Activated CD8-positive, alpha-beta memory T cell treated with anti-CD3 and anti-CD28 coated beads, Interleukin-2, amount 10 ng/mL, durations not matched to agents 7 days and 5 days (primary cell): Measurements from ENCODE around the gene CRKL. TPM values are rescaled to one million over a fixed set of nuclear protein-coding genes. Genes with fewer than 3 reads are reported as not detected.

ENCODE experiments used
- ATAC-seq: fragments of 150-1000 bp; cut with Tn5 transposase; one replicate; pipeline ENCODE4 v1.10.0; 2021; ENCODE audit warnings: moderate library complexity
- CTCF ChIA-PET: fragments of 350-600 bp; sonication (Branson Sonifier 250); formaldehyde crosslinking; loops from one replicate; lab custom pipeline; 2021; ENCODE audit warnings: antibody characterized with exemption; lab: Charles Lee
- DNase-seq: peaks from one replicate; pipeline ENCODE4 v3.0.0-alpha.2; 2020
- H3K27ac Mint-ChIP-seq: one replicate; pipeline ENCODE4 v1.8.0; 2021; ENCODE audit warnings: mild to moderate bottlenecking, mixed read lengths
- H3K27me3 Mint-ChIP-seq: one replicate; pipeline ENCODE4 v1.8.0; 2021; ENCODE audit warnings: mixed read lengths
- H3K36me3 Mint-ChIP-seq: one replicate; pipeline ENCODE4 v1.8.0; 2021; ENCODE audit warnings: mild to moderate bottlenecking, mixed read lengths
- H3K4me1 Mint-ChIP-seq: one replicate; pipeline ENCODE4 v1.8.0; 2021; ENCODE audit warnings: mixed read lengths
- H3K4me3 Mint-ChIP-seq: one replicate; pipeline ENCODE4 v1.8.0; 2021; ENCODE audit warnings: mild to moderate bottlenecking, moderate library complexity, mixed read lengths
- H3K9me3 Mint-ChIP-seq: one replicate; pipeline ENCODE4 v1.8.0; 2022; ENCODE audit warnings: low read depth, mixed read lengths
- total RNA-seq, 2 experiments: library from RNA; stranded (reverse); gene quantifications; one replicate each; pipeline ENCODE4 v1.2.3, GENCODE V29; 2021

Gene CRKL
- total RNA-seq, 2 experiments from 2014 or later = 89.5 to 90.8 TPM

- H3K9me3 Mint-ChIP-seq = no peaks in the 10 kb centered on the region
- DNase-seq (no peak), ATAC-seq (no peak)
- no peak overlapping the region for H3K4me3 Mint-ChIP-seq
- CTCF ChIA-PET = interaction anchor here (1.1 kb wide), 1 partner anchor 11 kb away, joined by 3 read pairs; the partner anchor contains the start of gene THAP7
- H3K27ac Mint-ChIP-seq = no peak overlapping the region
- peaks cover 11% of the 10 kb centered on the region for H3K4me1 Mint-ChIP-seq
- no peaks in the 10 kb centered on the region for H3K27me3 Mint-ChIP-seq
- peaks cover 9% of the 10 kb centered on the region for H3K36me3 Mint-ChIP-seq
Observed at GRCh38 chr22:20991252-20992055, 74.2 kb downstream of the CRKL start.

- Mint-ChIP-seq H3K27me3 (no peaks in the 10 kb centered on the region), H3K36me3 (peaks cover 7% of the 10 kb centered on the region), H3K4me3 (no peak overlapping the region), H3K27ac (no peak overlapping the region), H3K4me1 (peaks cover 11% of the 10 kb centered on the region), H3K9me3 (no peaks in the 10 kb centered on the region)
- CTCF ChIA-PET = no interaction called here
- ATAC-seq (no peak), DNase-seq (no peak)
Observed at GRCh38 chr22:20992056-20992442, 74.8 kb downstream of the CRKL start.

- Mint-ChIP-seq H3K36me3 (peaks cover 3% of the 10 kb centered on the region), H3K27ac (no peak overlapping the region), H3K4me3 (no peak overlapping the region), H3K4me1 (peaks cover 11% of the 10 kb centered on the region), H3K27me3 (no peaks in the 10 kb centered on the region), H3K9me3 (no peaks in the 10 kb centered on the region)
- DNase-seq = no peak
- no peak for ATAC-seq
- CTCF ChIA-PET = no interaction called here
Observed at GRCh38 chr22:20992456-20993303, 75.5 kb downstream of the CRKL start.

- DNase-seq (no peak), ATAC-seq (no peak)
- Mint-ChIP-seq H3K36me3 (no peaks in the 10 kb centered on the region), H3K27ac (no peak overlapping the region), H3K27me3 (no peaks in the 10 kb centered on the region), H3K4me3 (no peak overlapping the region), H3K4me1 (peaks cover 11% of the 10 kb centered on the region), H3K9me3 (no peaks in the 10 kb centered on the region)
- CTCF ChIA-PET = no interaction called here
Observed at GRCh38 chr22:20993304-20994127, 76.3 kb downstream of the CRKL start.

GRCh38 chr22:20994128-20994901 lies 77.1 kb downstream of the CRKL start:
- Mint-ChIP-seq H3K4me1 (peaks cover 10% of the 10 kb centered on the region), H3K27ac (no peak overlapping the region), H3K9me3 (no peaks in the 10 kb centered on the region), H3K4me3 (no peak overlapping the region), H3K27me3 (no peaks in the 10 kb centered on the region), H3K36me3 (no peaks in the 10 kb centered on the region)
- CTCF ChIA-PET = no interaction called here
- DNase-seq (no peak), ATAC-seq (no peak)

- H3K4me1 Mint-ChIP-seq = peaks cover 6% of the 10 kb centered on the region
- no peaks in the 10 kb centered on the region for H3K36me3 Mint-ChIP-seq
- H3K27ac Mint-ChIP-seq = no peak overlapping the region
- H3K4me3 Mint-ChIP-seq = no peak overlapping the region
- ATAC-seq (no peak), DNase-seq (no peak)
- CTCF ChIA-PET = no interaction called here
- H3K9me3 Mint-ChIP-seq = no peaks in the 10 kb centered on the region
- H3K27me3 Mint-ChIP-seq = no peaks in the 10 kb centered on the region
Observed at GRCh38 chr22:20994902-20995241, 77.7 kb downstream of the CRKL start.

GRCh38 chr22:20995329-20996030 lies 78.3 kb downstream of the CRKL start:
- H3K27ac Mint-ChIP-seq = no peak overlapping the region
- CTCF ChIA-PET = no interaction called here

GRCh38 chr22:20996031-20996410 lies 78.8 kb downstream of the CRKL start:
- H3K4me3 Mint-ChIP-seq = no peak overlapping the region
- no peaks in the 10 kb centered on the region for H3K9me3 Mint-ChIP-seq
- DNase-seq = no peak
- H3K4me1 Mint-ChIP-seq = peaks cover 8% of the 10 kb centered on the region
- no peak overlapping the region for H3K27ac Mint-ChIP-seq
- H3K36me3 Mint-ChIP-seq = no peaks in the 10 kb centered on the region
- no peak for ATAC-seq
- CTCF ChIA-PET = no interaction called here
- H3K27me3 Mint-ChIP-seq = no peaks in the 10 kb centered on the region

More at GRCh38 chr22:20995329-20996030, 78.3 kb downstream of the CRKL start:
- Mint-ChIP-seq H3K4me3 (no peak overlapping the region), H3K4me1 (peaks cover 5% of the 10 kb centered on the region), H3K36me3 (no peaks in the 10 kb centered on the region), H3K27me3 (no peaks in the 10 kb centered on the region), H3K9me3 (no peaks in the 10 kb centered on the region)
- no peak for ATAC-seq
- no peak for DNase-seq

GRCh38 chr22:20996598-20997535 lies 79.7 kb downstream of the CRKL start:
- CTCF ChIA-PET = no interaction called here
- H3K36me3 Mint-ChIP-seq = peaks cover 2% of the 10 kb centered on the region

GRCh38 chr22:20997536-20998257 lies 80.5 kb downstream of the CRKL start:
- Mint-ChIP-seq H3K27ac (no peak overlapping the region), H3K36me3 (peaks cover 2% of the 10 kb centered on the region)

More at GRCh38 chr22:20996598-20997535, 79.7 kb downstream of the CRKL start:
- Mint-ChIP-seq H3K27me3 (no peaks in the 10 kb centered on the region), H3K4me3 (no peak overlapping the region), H3K27ac (no peak overlapping the region), H3K4me1 (peaks cover 15% of the 10 kb centered on the region), H3K9me3 (no peaks in the 10 kb centered on the region)
- DNase-seq = no peak
- ATAC-seq = no peak

More at GRCh38 chr22:20997536-20998257, 80.5 kb downstream of the CRKL start:
- ATAC-seq = no peak
- CTCF ChIA-PET = no interaction called here
- no peak overlapping the region for H3K4me3 Mint-ChIP-seq
- peaks cover 15% of the 10 kb centered on the region for H3K4me1 Mint-ChIP-seq
- H3K9me3 Mint-ChIP-seq = no peaks in the 10 kb centered on the region
- H3K27me3 Mint-ChIP-seq = no peaks in the 10 kb centered on the region
- no peak for DNase-seq
